GM12875 (cell line): ENCODE data around the gene ATP4A.

Source experiments
- H3K4me3 ChIP-seq: one replicate; pipeline ENCODE4 v1.5.1; 2011; ENCODE audit warnings: low read depth, low read length, control low read depth
- CTCF ChIP-seq: IDR thresholded peaks from 2 replicates; pipeline ENCODE4 v1.5.1; 2011; ENCODE audit warnings: low read depth, mild to moderate bottlenecking, control low read depth, inconsistent platforms, low read length, moderate library complexity, borderline replicate concordance; ENCODE audit not compliant: insufficient read depth

The ATP4A gene

GRCh38 chr19:35565016-35565856, 1.8 kb upstream of the ATP4A start:
- no peak for TF ChIP-seq CTCF

GRCh38 chr19:35562776-35563175, 682 bp downstream of the ATP4A start:
- H3K4me3 ChIP-seq, result no peak overlapping the region
- no peak for TF ChIP-seq CTCF

More at GRCh38 chr19:35565016-35565856, 1.8 kb upstream of the ATP4A start:
- H3K4me3 ChIP-seq, result no peak overlapping the region

- no peak overlapping the region for H3K4me3 ChIP-seq
- TF ChIP-seq CTCF, result no peak
These were observed 1.1 kb downstream of the ATP4A start for GRCh38 chr19:35562336-35562735.

- no peak for TF ChIP-seq CTCF
- no peak overlapping the region for H3K4me3 ChIP-seq
These were observed 2.0 kb downstream of the ATP4A start for GRCh38 chr19:35561436-35561835.

GRCh38 chr19:35560677-35561076, 2.8 kb downstream of the ATP4A start:
- no peak for TF ChIP-seq CTCF
- no peak overlapping the region for H3K4me3 ChIP-seq

- TF ChIP-seq CTCF, result no peak
- H3K4me3 ChIP-seq, result no peak overlapping the region
These were observed 3.2 kb downstream of the ATP4A start for GRCh38 chr19:35560271-35560670.

GRCh38 chr19:35559781-35560180, 3.7 kb downstream of the ATP4A start:
- no peak overlapping the region for H3K4me3 ChIP-seq
- TF ChIP-seq CTCF, result no peak
